ENCODE measurements around the gene GRIN2C. TPM values are rescaled to one million over a fixed set of nuclear protein-coding genes. Genes with fewer than 3 reads are reported as not detected.

GRIN2C gene
- total and polyA plus RNA-seq, 2 of the 4 experiments (the other 2 are of a cell fraction): 0.22 TPM; not detected in 1

DNA sequence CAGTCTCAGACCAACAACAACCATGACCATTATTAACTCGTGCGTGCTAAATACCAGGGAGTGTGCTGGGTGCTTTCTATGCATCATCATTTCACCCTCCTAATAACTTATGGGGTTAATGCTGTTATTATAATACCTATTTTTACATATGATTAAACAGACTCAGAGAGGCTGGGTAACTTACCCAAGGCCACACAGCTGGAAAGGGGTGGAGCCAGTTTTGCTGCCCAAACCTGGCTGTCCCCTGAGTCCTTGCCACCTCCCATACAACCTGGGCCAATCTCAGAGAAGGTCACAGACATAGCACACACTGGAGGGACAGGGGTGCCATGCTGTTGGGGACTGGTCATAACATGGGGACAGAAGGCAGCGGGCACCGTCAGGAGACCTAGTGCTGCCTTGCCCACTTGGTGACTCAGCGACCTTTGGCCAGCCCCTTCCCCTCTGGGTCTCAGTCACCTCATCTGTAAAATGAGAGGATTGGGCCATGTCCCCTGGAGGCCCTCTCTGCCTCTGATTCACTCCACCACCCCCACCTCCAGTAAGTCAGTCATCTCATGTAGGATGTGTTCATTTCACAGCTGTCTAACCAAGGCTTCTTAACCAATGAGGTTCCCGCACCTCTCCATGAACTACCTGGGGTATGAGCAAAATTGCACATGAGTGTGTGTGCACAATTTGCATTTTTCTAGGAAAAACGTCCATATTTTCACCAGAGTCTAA lies 45.2 kb upstream of the GRIN2C start:
- H3K4me1 ChIP-seq (ENCODE audit: control insufficient read depth, insufficient read depth, low read length): no peaks in the 10 kb centered on the region
- no peak overlapping the region for H4K5ac ChIP-seq (ENCODE audit: low read depth, low read length)
- WGBS, 2 experiments (ENCODE audit: extremely low coverage in 2 of 2, insufficient read length in 1 of 2): no CpG with 5 or more reads among the region's 7 CpGs
- H2AK5ac ChIP-seq (ENCODE audit: low read depth, low read length): no peak overlapping the region
- H3K36me3 ChIP-seq (ENCODE audit: control insufficient read depth, insufficient read depth, low read length): no peaks in the 10 kb centered on the region
- no peak for TF ChIP-seq NFE2L2 (IDR thresholded peaks at IDR 0.05; ENCODE audit: low read depth, low read length)
- TF ChIP-seq, protein P1, sequence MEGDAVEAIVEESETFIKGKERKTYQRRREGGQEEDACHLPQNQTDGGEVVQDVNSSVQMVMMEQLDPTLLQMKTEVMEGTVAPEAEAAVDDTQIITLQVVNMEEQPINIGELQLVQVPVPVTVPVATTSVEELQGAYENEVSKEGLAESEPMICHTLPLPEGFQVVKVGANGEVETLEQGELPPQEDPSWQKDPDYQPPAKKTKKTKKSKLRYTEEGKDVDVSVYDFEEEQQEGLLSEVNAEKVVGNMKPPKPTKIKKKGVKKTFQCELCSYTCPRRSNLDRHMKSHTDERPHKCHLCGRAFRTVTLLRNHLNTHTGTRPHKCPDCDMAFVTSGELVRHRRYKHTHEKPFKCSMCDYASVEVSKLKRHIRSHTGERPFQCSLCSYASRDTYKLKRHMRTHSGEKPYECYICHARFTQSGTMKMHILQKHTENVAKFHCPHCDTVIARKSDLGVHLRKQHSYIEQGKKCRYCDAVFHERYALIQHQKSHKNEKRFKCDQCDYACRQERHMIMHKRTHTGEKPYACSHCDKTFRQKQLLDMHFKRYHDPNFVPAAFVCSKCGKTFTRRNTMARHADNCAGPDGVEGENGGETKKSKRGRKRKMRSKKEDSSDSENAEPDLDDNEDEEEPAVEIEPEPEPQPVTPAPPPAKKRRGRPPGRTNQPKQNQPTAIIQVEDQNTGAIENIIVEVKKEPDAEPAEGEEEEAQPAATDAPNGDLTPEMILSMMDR (conservative IDR thresholded peaks at IDR 0.05; ENCODE audit: low read depth, low read length): no peak
- TF ChIP-seq POLR2A (IDR thresholded peaks at IDR 0.05; ENCODE audit: low read depth, low read length): no peak
- TF ChIP-seq MXI1 (IDR thresholded peaks at IDR 0.05; ENCODE audit: borderline replicate concordance, low read depth, low read length): no peak
- TF ChIP-seq MAZ (IDR thresholded peaks at IDR 0.05; ENCODE audit: borderline replicate concordance, low read depth, low read length): no peak
- no peak for TF ChIP-seq RCOR1 (IDR thresholded peaks at IDR 0.05; ENCODE audit: insufficient replicate concordance, low read length)
- TF ChIP-seq MAFK (IDR thresholded peaks at IDR 0.05; ENCODE audit: low read depth, low read length): no peak
- no peak overlapping the region for H2BK15ac ChIP-seq (ENCODE audit: low read depth, low read length)
- H3K27me3 ChIP-seq (ENCODE audit: control insufficient read depth, insufficient read depth, low read length): peaks cover 31% of the 10 kb centered on the region
- in situ Hi-C loops (cut with MboI; ENCODE audit: low sequenced_read_pairs): no loop called here
- H4K8ac ChIP-seq (ENCODE audit: low read depth in 2 of 2, low read length in 2 of 2): no peak overlapping the region
- no peaks in the 10 kb centered on the region for H3K9me1 ChIP-seq (ENCODE audit: insufficient read depth, low read length)
- dilution Hi-C loops (cut with HindIII; ENCODE audit: low sequenced_read_pairs, unreplicated experiment): no loop called here
- no peak for DNase-seq
- intact Hi-C loops (cut with micrococcal nuclease): no loop called here
- H3K4me2 ChIP-seq (ENCODE audit: low read depth, low read length): no peak overlapping the region
- H3K27ac ChIP-seq (ENCODE audit: insufficient read depth, low read length): no peak overlapping the region
- no peak for ATAC-seq (ENCODE audit: low read depth)
- no peak overlapping the region for H3K18ac ChIP-seq (ENCODE audit: low read depth, low read length)
- POLR2A ChIA-PET (ENCODE audit: unreplicated experiment): no interaction called here
- H3K23ac ChIP-seq (ENCODE audit: low read depth, low read length): no peak overlapping the region
- no peaks in the 10 kb centered on the region for H3K79me1 ChIP-seq (ENCODE audit: low read depth in 1 of 2, low read length in 2 of 2)
- BruUV-seq (replicated peaks): no TSS peak
- no peak overlapping the region for H2BK120ac ChIP-seq (ENCODE audit: low read depth, low read length)
- H3K56ac ChIP-seq (ENCODE audit: extremely low read depth, insufficient read depth, low read length): no peak overlapping the region
- no peak overlapping the region for H2BK20ac ChIP-seq (ENCODE audit: low read depth, low read length)
- H2BK5ac ChIP-seq (ENCODE audit: low read depth, low read length, poor library complexity, severe bottlenecking): no peak overlapping the region
- CTCF ChIA-PET: no interaction called here
- H3K14ac ChIP-seq (replicated peaks; ENCODE audit: low read depth, low read length): no peak overlapping the region
- no peak overlapping the region for H3K4ac ChIP-seq (ENCODE audit: low read depth, low read length)
- H3K4me3 ChIP-seq (ENCODE audit: insufficient read depth, low read depth, low read length): no peak overlapping the region
- H2AK9ac ChIP-seq (replicated peaks; ENCODE audit: low read depth, low read length, poor library complexity): no peak overlapping the region
- no peaks in the 10 kb centered on the region for H3K9me3 ChIP-seq (ENCODE audit: control insufficient read depth, insufficient read depth, low read length)
- H4K20me1 ChIP-seq (ENCODE audit: insufficient read depth, low read length): no peaks in the 10 kb centered on the region
- H4K91ac ChIP-seq (ENCODE audit: insufficient read depth, low read depth, low read length): no peak overlapping the region
- H3K9ac ChIP-seq (ENCODE audit: low read depth, low read length): no peak overlapping the region
- no peak overlapping the region for H2AFZ ChIP-seq (replicated peaks; ENCODE audit: low read length, poor library complexity)

Measured in IMR-90 (cell line).